8988T (cell line): ENCODE results near the gene IL1RAPL1.

Experiments
- DNase-seq: peaks from one replicate; pipeline ENCODE4 v3.0.0; 2011

Gene IL1RAPL1

GRCh38 chrX:29834311-29834710 lies 1247.1 kb downstream of the IL1RAPL1 start:
- DNase-seq, result no peak

- no peak for DNase-seq
These were observed 1247.5 kb downstream of the IL1RAPL1 start for GRCh38 chrX:29834764-29835163.

- no peak for DNase-seq
These were observed 1254.5 kb downstream of the IL1RAPL1 start for GRCh38 chrX:29841750-29842149.

GRCh38 chrX:29842552-29842951 lies 1255.3 kb downstream of the IL1RAPL1 start:
- DNase-seq, result no peak

- DNase-seq, result no peak
These were observed 1264.8 kb downstream of the IL1RAPL1 start for GRCh38 chrX:29851857-29852605.

GRCh38 chrX:29852767-29853166 lies 1265.5 kb downstream of the IL1RAPL1 start:
- no peak for DNase-seq

- DNase-seq, result no peak
These were observed 1271.5 kb downstream of the IL1RAPL1 start for GRCh38 chrX:29858714-29859113.

GRCh38 chrX:29862126-29862677 lies 1275.0 kb downstream of the IL1RAPL1 start:
- DNase-seq, result no peak

- no peak for DNase-seq
These were observed 1280.7 kb downstream of the IL1RAPL1 start for GRCh38 chrX:29867971-29868370.

- DNase-seq, result no peak
These were observed 1282.6 kb downstream of the IL1RAPL1 start for GRCh38 chrX:29869837-29870236.

- no peak for DNase-seq
These were observed 1283.4 kb downstream of the IL1RAPL1 start for GRCh38 chrX:29870608-29871007.

GRCh38 chrX:29872831-29873230 lies 1285.6 kb downstream of the IL1RAPL1 start:
- DNase-seq, result no peak

- DNase-seq, result no peak
These were observed 1289.5 kb downstream of the IL1RAPL1 start for GRCh38 chrX:29876733-29877132.

GRCh38 chrX:29880977-29881376 lies 1293.7 kb downstream of the IL1RAPL1 start:
- DNase-seq, result no peak

- DNase-seq, result no peak
These were observed 1302.8 kb downstream of the IL1RAPL1 start for GRCh38 chrX:29890004-29890403.

- DNase-seq, result no peak
These were observed 1303.5 kb downstream of the IL1RAPL1 start for GRCh38 chrX:29890646-29891200.

GRCh38 chrX:29902004-29902403 lies 1314.8 kb downstream of the IL1RAPL1 start:
- DNase-seq, result no peak

- DNase-seq, result no peak
These were observed 1316.1 kb downstream of the IL1RAPL1 start for GRCh38 chrX:29903360-29903759.

GRCh38 chrX:29911673-29912072 lies 1324.4 kb downstream of the IL1RAPL1 start:
- DNase-seq, result no peak

GRCh38 chrX:29913647-29914046 lies 1326.4 kb downstream of the IL1RAPL1 start:
- no peak for DNase-seq

- DNase-seq, result no peak
These were observed 1335.4 kb downstream of the IL1RAPL1 start for GRCh38 chrX:29922607-29923006.

GRCh38 chrX:29926056-29926455 lies 1338.8 kb downstream of the IL1RAPL1 start:
- no peak for DNase-seq

GRCh38 chrX:29926659-29927058 lies 1339.4 kb downstream of the IL1RAPL1 start:
- no peak for DNase-seq

GRCh38 chrX:29935455-29935854 lies 1348.2 kb downstream of the IL1RAPL1 start:
- no peak for DNase-seq

- DNase-seq, result no peak
These were observed 1353.5 kb downstream of the IL1RAPL1 start for GRCh38 chrX:29940750-29941149.
